HG02973 (cell line): ENCODE measurements around the gene PPP6R1.

Source experiments
- ATAC-seq: cut with Tn5 transposase; IDR thresholded peaks from one replicate; pipeline ENCODE4 v1.9.1; 2021; ENCODE audit warnings: moderate library complexity; ENCODE audit not compliant: unreplicated experiment

The PPP6R1 gene

DNA sequence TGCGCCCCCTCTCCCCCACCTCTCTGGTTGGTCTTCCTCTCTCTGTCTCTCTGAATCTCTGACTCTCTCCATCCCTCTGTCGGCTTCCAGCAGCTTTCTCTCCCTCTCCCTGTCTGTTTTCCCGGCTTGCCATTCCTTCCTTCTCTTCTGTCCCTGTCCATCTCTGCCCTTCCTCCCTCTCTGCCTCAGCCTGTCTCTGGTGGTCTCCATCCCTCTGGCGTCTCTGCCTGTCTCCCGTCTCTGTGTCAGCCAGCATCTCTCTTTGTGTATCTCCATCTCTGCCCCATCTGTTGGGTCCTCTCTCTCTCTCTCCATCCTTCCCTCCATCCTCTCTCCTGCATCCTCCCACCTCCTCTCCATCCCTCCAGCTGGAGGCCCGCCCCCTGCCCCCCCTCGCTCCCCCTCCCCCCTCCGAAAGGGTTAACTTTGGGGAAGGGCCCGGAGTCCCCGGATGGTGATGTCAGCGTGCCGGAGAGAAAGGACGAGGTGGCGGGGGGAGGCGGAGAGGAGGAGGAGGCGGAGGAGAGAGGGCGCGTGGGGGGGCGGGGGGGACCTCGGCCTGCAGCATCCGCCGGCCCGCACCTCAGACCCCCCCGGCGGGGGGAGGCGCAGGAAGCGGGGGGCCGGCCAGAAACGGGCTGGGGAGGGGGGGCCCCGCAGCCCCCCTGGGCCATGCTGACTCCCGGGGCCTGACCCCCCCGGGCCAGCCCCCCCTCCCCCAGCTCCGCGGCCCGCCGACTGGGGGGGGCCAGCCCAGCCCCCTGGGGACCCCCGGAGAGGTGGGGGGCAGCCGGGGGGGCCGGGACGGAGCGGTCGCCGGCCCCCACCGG, 24.9 kb upstream of the PPP6R1 start, which contains the start of gene BRSK1:
TSS of gene BRSK1 (plus strand) at position 450 of the 830 bp plus-strand sequence. CDS start 446 bp downstream, outside the sequence.
- no peak for ATAC-seq

- peak; percentile 57 for ATAC-seq
These were observed 21.2 kb upstream of the PPP6R1 start, which contains the start of gene HSPBP1 for GRCh38 chr19:55279770-55280643. Gene HSPBP1 (minus strand): TSS chr19:55280110. CDS start chr19:55279608, 502 bp downstream.

GRCh38 chr19:55279340-55279739, 20.5 kb upstream of the PPP6R1 start:
- no peak for ATAC-seq

DNA sequence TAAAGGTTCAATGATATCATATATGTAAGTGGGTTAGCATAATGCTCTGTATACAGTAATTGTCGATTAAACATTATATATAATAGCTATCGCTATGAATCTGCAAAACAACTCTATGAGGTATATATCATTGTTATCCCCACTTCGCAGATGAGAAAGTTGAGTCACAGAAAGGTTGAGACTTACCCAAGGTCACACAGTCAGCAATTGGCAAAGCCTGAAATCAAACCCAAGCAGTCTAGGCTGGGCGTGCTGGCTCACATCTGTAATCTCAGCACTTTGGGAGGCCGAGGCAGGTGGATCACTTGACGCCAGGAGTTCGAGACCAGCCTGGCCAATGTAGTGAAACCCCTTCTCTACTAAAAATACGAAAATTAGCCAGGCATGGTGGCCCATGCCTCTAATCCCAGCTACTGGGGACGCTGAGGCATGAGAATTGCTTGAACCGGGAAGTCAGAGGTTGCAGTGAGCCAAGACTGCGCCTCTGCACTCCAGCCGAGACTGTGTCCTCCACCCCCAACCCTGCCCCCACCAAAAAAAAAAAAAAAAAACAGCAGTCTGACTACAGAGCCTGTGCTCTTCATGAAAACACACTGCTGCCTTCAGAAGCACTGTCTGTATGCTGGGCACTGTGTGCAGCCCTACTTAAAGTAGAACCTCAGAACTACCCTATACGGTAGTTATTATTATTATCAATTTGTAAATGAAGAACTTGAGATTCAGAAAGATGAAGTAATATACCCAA, 19.7 kb upstream of the PPP6R1 start:
- ATAC-seq = no peak

GRCh38 chr19:55277494-55277893, 18.7 kb upstream of the PPP6R1 start:
- no peak for ATAC-seq

- no peak for ATAC-seq
These were observed 18.1 kb upstream of the PPP6R1 start for GRCh38 chr19:55276720-55277430.

DNA sequence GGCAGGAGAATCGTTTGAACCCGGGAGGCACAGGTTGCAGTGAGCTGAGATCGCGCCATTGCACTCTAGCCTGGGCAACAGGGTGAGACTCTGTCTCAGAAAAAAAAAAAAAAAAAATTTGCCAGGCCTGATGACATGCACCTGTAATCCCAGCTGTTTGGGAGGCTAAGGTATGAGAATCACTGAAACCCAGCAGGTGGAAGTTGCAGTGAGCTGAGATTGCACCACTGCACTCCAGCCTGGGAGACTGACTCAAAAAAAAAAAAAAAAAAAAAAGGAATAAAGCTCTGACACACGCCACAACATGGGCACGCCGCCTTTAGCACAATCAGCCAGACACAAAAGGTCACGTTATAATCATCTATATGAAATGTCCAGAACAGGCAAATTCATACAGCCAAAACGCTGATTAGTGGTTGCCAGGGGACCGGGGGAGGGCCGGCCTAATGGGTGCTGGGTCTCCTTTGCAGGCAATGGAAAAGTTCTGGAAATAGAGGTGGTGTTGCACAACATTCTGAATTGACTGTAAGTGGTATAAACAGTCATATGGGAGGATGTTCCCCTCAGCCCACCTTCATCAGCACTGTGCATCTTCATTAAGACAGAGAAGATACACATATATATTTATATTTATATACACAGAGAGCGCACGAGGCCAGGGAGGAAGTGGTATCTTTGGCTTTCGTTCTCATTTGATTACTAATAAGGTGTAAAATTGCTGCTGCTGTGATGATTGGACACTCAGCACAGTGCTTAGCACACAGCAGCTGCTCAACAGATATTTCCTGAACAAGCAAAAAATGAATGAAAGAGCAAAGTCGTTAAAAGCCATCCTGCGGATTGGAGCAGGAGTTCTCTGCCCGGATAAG, 17.3 kb upstream of the PPP6R1 start:
- peak; percentile 42 for ATAC-seq

- no peak for ATAC-seq
These were observed 15.3 kb upstream of the PPP6R1 start for GRCh38 chr19:55273978-55274707.

GRCh38 chr19:55272142-55272541, 13.3 kb upstream of the PPP6R1 start:
- no peak for ATAC-seq

GRCh38 chr19:55270172-55270942, 11.5 kb upstream of the PPP6R1 start:
- no peak for ATAC-seq

- no peak for ATAC-seq
These were observed 10.5 kb upstream of the PPP6R1 start for GRCh38 chr19:55269299-55269698.

- ATAC-seq = no peak
These were observed 8.0 kb upstream of the PPP6R1 start for GRCh38 chr19:55266840-55267239.

GRCh38 chr19:55266404-55266803, 7.6 kb upstream of the PPP6R1 start:
- ATAC-seq = no peak

- ATAC-seq = no peak
These were observed 7.0 kb upstream of the PPP6R1 start for GRCh38 chr19:55265723-55266386.

- ATAC-seq = no peak
These were observed 6.4 kb upstream of the PPP6R1 start for GRCh38 chr19:55265173-55265572.

DNA sequence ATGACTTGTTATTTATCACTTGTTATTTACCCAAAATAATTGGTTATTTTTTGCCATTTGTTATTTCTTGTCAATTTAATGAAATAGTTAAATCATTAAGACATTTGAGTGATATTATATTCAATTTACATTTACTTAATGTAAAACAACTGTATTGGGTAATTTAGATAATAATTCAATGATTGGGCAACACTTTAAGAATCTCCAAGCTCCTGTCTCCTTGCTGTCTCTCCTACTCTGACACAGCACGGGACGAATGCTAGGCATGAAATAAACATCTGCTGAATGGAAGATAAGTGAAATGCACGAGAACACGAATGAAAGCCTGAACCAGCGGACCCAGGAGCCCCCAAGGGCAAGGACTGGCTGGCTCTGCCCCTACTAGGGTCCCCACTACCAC, 5.7 kb upstream of the PPP6R1 start:
- no peak for ATAC-seq

- ATAC-seq = no peak
These were observed 3.5 kb upstream of the PPP6R1 start for GRCh38 chr19:55262359-55262758.
